DOHH2 (cell line): ENCODE data around the gene PINLYP.

ENCODE experiments used
- H3F3A ChIP-seq: fragments of 200-600 bp; sonication (generic), shearing (Covaris generic); 2 replicates; pipeline ENCODE4 v1.6.0; 2016; ENCODE audit warnings: antibody characterized with exemption, mild to moderate bottlenecking; ENCODE audit not compliant: control insufficient read depth, insufficient read depth
- H3K27ac ChIP-seq: fragments of 200-600 bp; sonication (generic); 2 replicates; pipeline ENCODE4 v1.5.1; 2014; ENCODE audit warnings: low read depth, mild to moderate bottlenecking, low read length, moderate library complexity
- H3K27me3 ChIP-seq: fragments of 200-600 bp; sonication (generic); 2 replicates; pipeline ENCODE4 v1.6.1; 2014; ENCODE audit warnings: mild to moderate bottlenecking, low read length, mixed read lengths; ENCODE audit not compliant: control insufficient read depth
- H3K36me3 ChIP-seq: fragments of 200-600 bp; sonication (generic); 2 replicates; pipeline ENCODE4 v1.6.1; 2014; ENCODE audit warnings: mild to moderate bottlenecking, low read length, moderate library complexity, mixed read lengths; ENCODE audit not compliant: control insufficient read depth
- H3K4me1 ChIP-seq: fragments of 200-600 bp; sonication (generic); 2 replicates; pipeline ENCODE4 v1.6.1; 2014; ENCODE audit warnings: mild to moderate bottlenecking, low read length, mixed read lengths; ENCODE audit not compliant: control insufficient read depth
- H3K4me2 ChIP-seq: fragments of 200-600 bp; sonication (generic); 2 replicates; pipeline ENCODE4 v1.6.0; 2014; ENCODE audit warnings: mild to moderate bottlenecking, low read length, moderate library complexity
- H3K4me3 ChIP-seq: fragments of 200-600 bp; sonication (generic); 2 replicates; pipeline ENCODE4 v1.5.1; 2014; ENCODE audit warnings: mild to moderate bottlenecking, low read length, mixed read lengths
- H3K79me2 ChIP-seq: fragments of 200-600 bp; sonication (generic); 2 replicates; pipeline ENCODE4 v1.6.1; 2014; ENCODE audit warnings: mild to moderate bottlenecking, low read length, mixed read lengths; ENCODE audit not compliant: control insufficient read depth
- H3K9me2 ChIP-seq: fragments of 200-600 bp; sonication (generic); replicated peaks from 2 replicates; pipeline ENCODE4 v1.6.1; 2014; ENCODE audit warnings: mild to moderate bottlenecking, low read length, mixed read lengths; ENCODE audit not compliant: control insufficient read depth
- H3K9me3 ChIP-seq: fragments of 200-600 bp; sonication (generic); 2 replicates; pipeline ENCODE4 v1.6.1; 2014; ENCODE audit warnings: antibody characterized with exemption, low read length, mixed read lengths; ENCODE audit not compliant: control insufficient read depth, insufficient read depth
- H4K20me1 ChIP-seq: fragments of 200-600 bp; sonication (generic); 2 replicates; pipeline ENCODE4 v1.6.0; 2014; ENCODE audit warnings: low read depth, mild to moderate bottlenecking, antibody characterized with exemption, low read length, moderate library complexity; ENCODE audit not compliant: control insufficient read depth, insufficient read depth
- EZH2phosphoT487 ChIP-seq: fragments of 200-600 bp; sonication (generic); IDR thresholded peaks from 2 replicates; pipeline ENCODE4 v1.6.1; 2017; ENCODE audit warnings: borderline replicate concordance, mild to moderate bottlenecking, antibody characterized with exemption, low read length, moderate library complexity, mixed read lengths
- TF ChIP-seq, protein P1 (sequence below): fragments of 200-600 bp; sonication (generic); IDR thresholded peaks from one replicate; pipeline ENCODE4 v1.5.1; 2014; ENCODE audit warnings: antibody characterized with exemption, mild to moderate bottlenecking, low read depth, low read length; ENCODE audit not compliant: poor library complexity, severe bottlenecking

PINLYP gene

DNA sequence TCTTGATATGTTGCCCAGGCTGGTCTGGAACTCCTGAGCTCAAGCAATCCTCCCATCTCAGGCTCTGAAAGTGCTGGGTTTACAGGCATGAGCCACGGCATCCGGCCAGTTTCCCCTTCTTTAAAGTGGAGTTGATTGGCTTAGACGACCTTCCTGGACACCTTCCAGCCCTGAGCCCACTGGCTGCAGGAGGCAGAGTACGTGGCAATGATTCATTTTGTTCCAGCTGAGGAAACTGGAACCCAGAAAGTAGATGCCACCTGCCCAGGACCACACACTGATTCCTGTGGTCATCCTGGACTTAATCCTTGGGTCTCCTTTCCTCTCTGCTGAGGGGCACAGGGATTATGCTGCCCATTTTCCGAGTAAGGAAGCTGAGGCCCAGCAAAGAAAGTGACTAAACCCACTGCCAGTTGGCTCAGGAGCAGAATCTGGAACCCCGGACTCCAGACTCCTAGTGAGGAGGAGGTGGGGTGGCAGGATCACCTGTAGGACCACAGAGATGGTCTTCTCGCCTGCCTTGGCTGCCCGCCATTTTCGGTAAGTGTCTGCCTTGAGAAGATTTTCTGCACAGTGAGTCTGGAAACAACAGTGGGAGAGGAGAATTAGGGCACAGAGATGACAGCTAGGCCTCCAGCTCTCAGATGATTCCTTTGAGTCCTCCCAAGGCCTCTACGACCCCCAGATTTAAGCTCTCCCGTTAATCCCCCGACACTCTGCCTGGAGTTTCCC lies 1.0 kb upstream of the PINLYP start:
- Histone ChIP-seq H3K79me2 (peaks cover 35% of the 10 kb centered on the region), H3K9me2 (no peaks in the 10 kb centered on the region), H3K36me3 (peaks cover 17% of the 10 kb centered on the region), H4K20me1 (no peaks in the 10 kb centered on the region), H3K27me3 (peaks cover 8% of the 10 kb centered on the region; the same call in 1 of the 2 replicates), H3K4me3 (peak overlapping the region; percentile 88), H3K4me2 (peak overlapping the region; percentile 88), H3K9me3 (no peaks in the 10 kb centered on the region), H3F3A (no peaks in the 10 kb centered on the region), H3K27ac (peak overlapping the region; percentile 22), H3K4me1 (peaks cover 14% of the 10 kb centered on the region)
- TF ChIP-seq, protein P1, sequence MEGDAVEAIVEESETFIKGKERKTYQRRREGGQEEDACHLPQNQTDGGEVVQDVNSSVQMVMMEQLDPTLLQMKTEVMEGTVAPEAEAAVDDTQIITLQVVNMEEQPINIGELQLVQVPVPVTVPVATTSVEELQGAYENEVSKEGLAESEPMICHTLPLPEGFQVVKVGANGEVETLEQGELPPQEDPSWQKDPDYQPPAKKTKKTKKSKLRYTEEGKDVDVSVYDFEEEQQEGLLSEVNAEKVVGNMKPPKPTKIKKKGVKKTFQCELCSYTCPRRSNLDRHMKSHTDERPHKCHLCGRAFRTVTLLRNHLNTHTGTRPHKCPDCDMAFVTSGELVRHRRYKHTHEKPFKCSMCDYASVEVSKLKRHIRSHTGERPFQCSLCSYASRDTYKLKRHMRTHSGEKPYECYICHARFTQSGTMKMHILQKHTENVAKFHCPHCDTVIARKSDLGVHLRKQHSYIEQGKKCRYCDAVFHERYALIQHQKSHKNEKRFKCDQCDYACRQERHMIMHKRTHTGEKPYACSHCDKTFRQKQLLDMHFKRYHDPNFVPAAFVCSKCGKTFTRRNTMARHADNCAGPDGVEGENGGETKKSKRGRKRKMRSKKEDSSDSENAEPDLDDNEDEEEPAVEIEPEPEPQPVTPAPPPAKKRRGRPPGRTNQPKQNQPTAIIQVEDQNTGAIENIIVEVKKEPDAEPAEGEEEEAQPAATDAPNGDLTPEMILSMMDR, result no peak
- no peak for TF ChIP-seq EZH2phosphoT487

GRCh38 chr19:43575955-43576878 lies 616 bp downstream of the PINLYP start:
- H3K27me3 ChIP-seq, result peaks cover 8% of the 10 kb centered on the region; the same call in 1 of the 2 replicates
- peak overlapping the region; percentile 59 for H3K4me2 ChIP-seq
- no peaks in the 10 kb centered on the region for H3F3A ChIP-seq
- H3K4me3 ChIP-seq, result peak overlapping the region; percentile 57
- peaks cover 20% of the 10 kb centered on the region for H3K4me1 ChIP-seq
- peaks cover 17% of the 10 kb centered on the region for H3K36me3 ChIP-seq
- TF ChIP-seq, protein P1, result no peak
- no peak for TF ChIP-seq EZH2phosphoT487
- H3K79me2 ChIP-seq, result peaks cover 22% of the 10 kb centered on the region
- H3K27ac ChIP-seq, result no peak overlapping the region
- H3K9me3 ChIP-seq, result no peaks in the 10 kb centered on the region
- no peaks in the 10 kb centered on the region for H3K9me2 ChIP-seq
- no peaks in the 10 kb centered on the region for H4K20me1 ChIP-seq

- H3K36me3 ChIP-seq, result peaks cover 8% of the 10 kb centered on the region; the same call in 1 of the 2 replicates
- no peaks in the 10 kb centered on the region for H4K20me1 ChIP-seq
- H3F3A ChIP-seq, result peaks cover 6% of the 10 kb centered on the region
- no peaks in the 10 kb centered on the region for H3K9me2 ChIP-seq
- H3K27ac ChIP-seq, result no peak overlapping the region
- H3K4me2 ChIP-seq, result no peak overlapping the region
- H3K79me2 ChIP-seq, result peaks cover 12% of the 10 kb centered on the region
- peaks cover 44% of the 10 kb centered on the region for H3K4me1 ChIP-seq
- H3K9me3 ChIP-seq, result no peaks in the 10 kb centered on the region
- H3K4me3 ChIP-seq, result no peak overlapping the region
- TF ChIP-seq, protein P1, result no peak
- TF ChIP-seq EZH2phosphoT487, result no peak
- peaks cover 8% of the 10 kb centered on the region; the same call in 1 of the 2 replicates for H3K27me3 ChIP-seq
Observed at GRCh38 chr19:43578787-43579186, 3.2 kb downstream of the PINLYP start.
